Gastrocnemius medialis (tissue), 4 donors: Measurements from ENCODE around the gene SRSF8.

Source experiments
- CTCF ChIP-seq, 5 experiments: fragments of 450-650 bp in 3 of 5; fragments of 200-600 bp in 2 of 5; sonication (generic) in 2 of 5; IDR thresholded peaks in 4 of 5; conservative IDR thresholded peaks in 1 of 5; 1 replicate in 4 of 5; 2 replicates in 1 of 5; pipeline ENCODE4 v1.5.1; 2016 to 2019; ENCODE audit warnings: antibody characterized with exemption in 5 of 5, mild to moderate bottlenecking in 3 of 5, moderate library complexity in 3 of 5
- POLR2A ChIP-seq, 2 donors: fragments of 450-650 bp; IDR thresholded peaks; one replicate each; pipeline ENCODE4 v1.6.1; 2017; ENCODE audit warnings: antibody characterized with exemption in 2 of 2, mild to moderate bottlenecking in 2 of 2, moderate library complexity in 2 of 2

GRCh38 chr11:95086836-95087570 lies 20.3 kb downstream of the SRSF8 start:
- TF ChIP-seq CTCF (IDR thresholded peaks at IDR 0.05 in 4 of 5, conservative IDR thresholded peaks at IDR 0.05 in 1 of 5) (no peak), POLR2A (IDR thresholded peaks at IDR 0.05) (no peak)
